Activated CD8-positive, alpha-beta memory T cell treated with anti-CD3 and anti-CD28 coated beads for 4 hours (primary cell): ENCODE results near the gene C5orf52.
"Not testable (repeated sequence)": the region's sequence is repeated elsewhere in the genome, so short reads cannot be mapped to it uniquely, and the experiment has no call there.

ENCODE experiments used
- DNase-seq, 2 donors: peaks; one replicate each; pipeline ENCODE4 v3.0.0-alpha.2; 2020; ENCODE audit warnings: low read depth in 2 of 2

Gene C5orf52

DNA sequence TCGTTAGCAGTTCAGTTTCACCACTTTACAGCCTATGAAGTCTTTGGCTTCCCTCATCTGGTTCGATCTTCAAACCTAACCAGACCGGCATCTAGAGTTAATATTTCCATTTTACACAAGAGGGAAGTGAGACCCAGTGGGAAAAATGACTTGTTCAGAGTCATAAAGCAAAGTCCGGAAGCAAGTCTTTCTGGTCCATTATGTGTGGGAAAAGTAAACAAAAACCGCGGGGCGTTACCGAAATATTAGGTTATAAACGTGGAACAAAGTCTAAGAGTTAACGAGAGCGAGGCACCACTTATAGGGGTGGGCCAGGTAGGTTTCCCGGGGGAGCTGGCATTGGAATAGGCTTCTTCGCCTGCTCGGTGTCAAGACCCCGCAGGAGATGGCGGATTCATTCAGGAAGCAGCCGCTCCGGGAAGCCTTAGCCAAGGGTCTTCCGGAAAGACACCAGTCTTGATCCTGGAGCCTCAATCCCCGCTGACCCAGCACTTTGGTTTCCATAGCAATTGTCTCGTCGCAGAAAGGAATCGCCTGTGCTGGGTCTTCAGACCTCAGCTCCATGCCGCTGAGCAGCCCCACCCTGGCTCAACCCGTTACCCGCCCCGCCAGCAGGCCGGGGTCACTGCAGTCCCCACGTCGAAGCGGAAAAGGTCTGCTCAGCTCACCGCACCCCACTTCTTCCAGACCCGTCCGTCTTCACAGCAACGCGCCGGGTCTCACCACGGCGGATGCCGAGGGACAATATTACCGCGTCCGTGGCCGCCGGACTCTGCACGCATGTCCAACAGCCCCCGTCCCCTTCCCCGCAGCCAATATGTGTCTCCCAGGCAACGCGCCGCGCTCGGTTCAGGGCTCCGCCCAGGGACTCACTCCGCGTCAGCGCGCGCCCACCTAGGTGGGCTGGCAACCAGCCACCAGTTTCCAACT lies at the start of gene C5orf52:
Gene C5orf52, plus strand, starts transcription at position 872 of the 930 bp plus-strand sequence. CDS start 82 bp downstream, outside the sequence.
- DNase-seq, result no peak

DNA sequence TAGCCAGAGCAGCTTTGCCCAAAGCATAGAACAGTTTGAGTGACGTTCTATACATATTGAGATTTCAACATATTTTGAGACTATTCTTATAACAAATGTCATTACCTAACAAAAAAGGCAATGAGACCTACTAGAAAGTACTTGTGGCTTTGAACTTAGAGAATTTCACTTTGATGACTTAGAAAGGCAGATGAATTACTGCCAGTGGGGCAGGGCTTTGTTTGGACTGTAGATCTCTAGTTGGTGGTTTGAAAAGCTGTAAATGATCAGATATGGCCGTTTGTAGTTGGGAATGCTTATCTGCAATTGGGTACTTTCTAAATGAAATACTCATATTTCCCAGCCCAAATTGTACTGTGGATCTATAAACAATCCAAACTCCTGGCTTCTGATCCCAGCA lies 47.2 kb upstream of the C5orf52 start:
- DNase-seq, result no peak

DNA sequence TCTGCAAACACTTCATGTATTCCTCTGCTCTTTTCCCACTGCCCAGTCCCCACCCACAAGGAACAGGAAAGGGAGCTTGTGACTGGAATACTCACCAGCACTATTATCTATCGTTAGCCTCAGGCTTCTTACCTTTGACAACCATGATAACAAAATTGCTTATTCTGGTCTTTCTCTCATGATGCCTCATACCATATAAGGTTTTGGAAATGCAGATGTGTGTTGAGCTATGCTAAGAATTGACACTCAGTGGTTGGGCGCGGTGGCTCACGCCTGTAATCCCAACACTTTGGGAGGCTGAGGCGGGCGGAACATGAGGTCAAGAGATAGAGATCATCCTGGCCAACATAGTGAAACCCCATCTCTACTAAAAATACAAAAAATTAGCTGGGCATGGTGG lies 44.5 kb upstream of the C5orf52 start:
- DNase-seq, result no peak

DNA sequence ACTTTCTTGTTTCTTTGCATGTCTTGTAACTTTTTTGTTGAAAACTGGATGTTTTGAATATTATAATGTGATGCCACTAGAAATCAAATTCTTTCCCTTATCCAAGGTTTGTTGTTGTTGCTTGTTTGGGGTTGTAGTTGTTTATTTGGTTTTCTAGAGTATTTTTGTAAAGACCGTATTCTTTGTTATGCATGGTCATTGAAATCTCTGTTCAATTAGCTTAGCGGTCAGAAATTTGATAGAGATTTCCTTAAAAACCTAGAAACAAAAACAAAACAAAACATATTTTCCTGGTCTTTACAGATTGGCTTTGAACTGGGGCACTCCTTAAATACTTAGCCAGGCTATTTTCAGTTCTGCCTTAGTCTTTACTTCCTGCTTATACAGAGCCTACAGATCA lies 41.0 kb upstream of the C5orf52 start:
- no peak for DNase-seq

DNA sequence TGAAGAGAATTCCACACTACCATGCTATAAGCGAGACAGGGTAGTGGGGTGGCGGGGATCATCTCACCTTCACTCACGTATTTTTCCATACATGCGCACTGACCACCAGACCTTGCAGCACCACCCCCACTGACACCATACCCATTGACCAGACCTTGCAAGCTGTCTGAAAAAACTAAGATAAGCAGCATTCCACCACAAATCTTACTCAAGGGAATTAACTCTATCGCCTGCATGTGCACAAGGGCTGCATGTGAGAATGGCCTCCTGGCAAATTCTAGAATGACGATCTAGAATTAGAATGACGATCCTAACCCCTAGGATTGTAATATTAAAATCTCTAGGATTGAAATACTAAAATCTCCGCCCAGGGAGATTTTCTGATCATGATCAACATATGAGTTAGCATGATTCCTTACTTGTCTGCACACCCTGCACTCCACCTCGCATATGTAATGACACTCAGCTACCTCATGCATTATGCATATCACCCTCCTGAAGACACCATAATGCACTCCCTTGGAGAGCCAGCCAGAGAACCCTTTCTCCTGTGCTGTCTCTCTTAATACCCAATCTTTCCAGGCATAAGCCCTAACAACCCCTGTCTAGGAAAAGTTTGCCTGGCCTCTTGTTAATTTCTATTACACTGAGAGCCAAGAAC lies 30.8 kb upstream of the C5orf52 start:
- DNase-seq, result no peak

DNA sequence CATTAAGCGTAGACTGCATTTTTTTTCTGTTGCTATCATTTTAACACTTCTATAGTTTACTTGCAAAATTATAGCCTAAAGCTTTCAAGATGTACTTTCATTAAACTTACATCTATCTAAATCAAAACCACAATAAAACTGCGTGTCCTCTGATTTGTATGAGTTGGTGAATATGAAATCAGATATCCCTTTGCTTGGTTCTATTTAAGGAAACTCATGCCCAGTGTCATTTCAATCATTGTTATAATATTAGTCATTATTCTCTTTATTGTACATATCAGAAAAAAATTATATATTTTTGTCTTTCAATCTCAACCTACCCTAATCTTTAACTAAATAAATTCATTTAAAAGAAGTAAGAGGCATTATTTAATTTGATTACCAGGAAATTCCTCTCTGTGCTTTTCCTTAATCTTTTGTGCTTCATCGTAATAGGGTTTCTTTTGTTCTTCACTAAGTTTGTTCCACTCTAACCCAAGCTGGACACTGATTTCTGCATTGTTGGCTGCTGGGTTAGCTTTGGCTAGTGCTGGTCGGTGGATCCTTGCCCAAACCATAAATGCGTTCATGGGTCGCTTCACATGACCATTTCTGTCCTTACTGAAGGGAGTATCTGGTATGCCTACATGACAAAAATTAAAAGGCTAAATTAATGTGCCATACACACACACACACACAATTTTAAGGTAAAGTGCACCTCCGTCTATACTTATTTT lies 22.9 kb upstream of the C5orf52 start:
- DNase-seq, result no peak

DNA sequence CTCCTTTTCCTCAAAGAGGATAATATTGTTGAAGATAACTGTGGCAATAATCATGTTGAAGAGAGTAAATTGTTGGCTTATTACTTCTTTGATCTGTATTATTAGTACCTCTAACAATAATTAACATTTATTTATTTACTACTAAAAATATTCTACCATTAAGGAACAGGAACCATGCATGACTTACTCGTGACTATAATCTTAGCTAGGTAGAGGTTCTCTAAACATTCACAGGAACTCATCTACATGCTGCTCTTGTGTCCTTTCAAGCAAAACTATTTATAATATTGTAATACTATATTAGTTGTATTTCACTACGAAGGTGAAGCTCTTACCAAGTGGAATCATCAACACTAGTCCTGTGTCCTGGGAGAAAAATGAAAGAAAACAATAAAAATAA lies 22.2 kb upstream of the C5orf52 start:
- DNase-seq, result no peak

DNA sequence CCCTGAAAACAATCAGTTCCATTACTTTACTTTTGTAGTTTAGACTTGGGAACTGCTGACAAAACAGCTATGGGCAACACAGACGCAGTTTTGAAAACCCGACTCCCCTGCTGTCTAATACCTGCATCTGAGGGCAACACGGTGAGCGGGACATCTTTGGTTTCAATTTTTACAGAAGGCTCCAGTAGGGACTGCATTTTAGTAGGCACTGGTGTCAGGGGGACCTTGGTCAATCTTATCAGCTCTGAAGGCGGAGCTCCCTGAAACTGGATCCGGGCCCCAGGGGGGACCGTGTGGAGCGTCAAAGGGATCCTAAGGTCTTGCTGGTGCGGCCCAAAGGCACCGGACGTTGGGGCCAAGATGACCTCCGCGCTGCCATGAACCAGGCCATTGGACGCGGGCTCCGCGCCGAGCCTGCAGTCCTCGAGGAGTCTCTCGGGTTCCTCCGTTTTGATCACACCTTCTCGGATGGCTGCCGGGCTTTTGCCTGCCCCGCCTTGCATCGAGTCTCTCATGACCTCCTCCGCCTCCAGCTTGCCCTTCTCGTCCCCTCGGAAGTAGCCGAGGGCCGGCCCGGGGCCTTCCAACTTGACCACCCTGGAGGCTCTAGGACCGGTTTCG lies 20.2 kb upstream of the C5orf52 start:
- DNase-seq, result no peak

DNA sequence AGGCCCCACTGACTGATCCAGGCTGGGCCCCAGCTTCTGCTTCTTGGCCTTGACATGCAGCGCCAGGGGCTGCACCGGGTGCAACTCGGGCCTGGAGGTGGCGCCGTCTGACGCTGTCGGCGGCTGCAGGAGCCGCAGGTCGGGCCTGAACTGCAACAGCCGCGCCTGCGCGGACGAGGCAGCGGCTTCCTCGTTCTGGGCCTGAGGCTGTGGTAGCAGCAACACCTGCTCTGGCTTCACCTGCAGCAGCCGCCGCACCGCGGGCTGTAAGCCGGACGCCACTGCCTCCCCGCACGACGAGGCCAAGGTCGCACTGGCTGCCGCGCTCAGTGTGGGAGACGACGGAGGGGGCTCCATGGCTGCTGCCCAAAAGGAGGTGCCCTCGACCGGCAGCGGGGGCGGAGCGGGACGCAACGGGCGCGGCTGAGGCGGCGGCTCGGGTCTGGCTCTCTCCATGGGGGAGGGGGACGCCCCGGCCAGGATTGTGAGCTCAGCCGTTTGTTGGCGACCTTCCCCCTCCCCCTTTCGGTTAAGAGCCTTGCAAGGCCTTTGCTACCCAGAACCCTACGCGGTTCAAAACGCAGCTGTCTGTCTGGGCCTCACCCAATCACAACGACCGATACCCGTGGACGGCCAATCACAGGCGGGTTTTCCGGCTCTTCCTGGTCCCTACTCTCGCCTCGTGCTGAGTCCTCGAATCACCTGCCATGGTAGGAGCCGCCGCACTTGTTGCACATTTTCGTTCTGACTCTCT lies 19.5 kb upstream of the C5orf52 start:
- peak; percentile 55 to 58 for DNase-seq

DNA sequence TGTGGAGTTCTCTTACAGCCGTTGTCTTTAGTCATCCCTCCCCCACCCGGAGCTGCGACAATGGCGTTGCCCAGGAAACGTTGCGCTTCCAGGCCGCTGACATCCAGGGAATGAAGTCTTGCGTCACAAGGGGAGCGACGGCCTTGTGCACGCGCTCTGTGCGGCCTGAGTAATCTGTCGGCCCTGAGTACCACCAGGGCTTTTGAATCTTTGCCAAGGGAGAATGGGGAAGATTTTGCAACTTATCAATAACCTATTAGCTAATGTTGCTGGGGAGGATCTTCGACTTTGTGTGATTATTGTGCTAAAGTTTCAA lies 19.0 kb upstream of the C5orf52 start, which contains the start of gene SOX30:
Gene SOX30, minus strand, starts transcription at position 62 of the 316 bp plus-strand sequence. CDS start 360 bp downstream, outside the sequence.
- no peak for DNase-seq

DNA sequence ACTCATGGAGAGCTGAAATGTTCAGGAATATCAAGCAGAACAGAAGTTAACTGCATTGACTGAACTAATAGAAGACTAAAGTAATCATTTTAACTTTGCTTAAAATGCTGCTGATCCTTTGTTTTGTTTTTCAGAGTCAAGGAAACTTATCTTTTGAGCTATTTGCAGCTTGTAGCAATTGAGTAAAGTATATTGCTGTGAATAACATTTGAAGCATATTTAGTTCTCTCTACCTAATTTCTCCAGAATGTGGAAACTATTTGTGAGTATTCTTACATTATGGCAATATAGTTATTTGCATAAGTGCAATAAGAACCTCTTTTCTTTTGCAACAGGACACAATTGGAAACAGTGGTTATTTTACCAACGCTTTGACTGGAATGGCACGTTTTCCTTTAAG lies 13.8 kb upstream of the C5orf52 start:
- DNase-seq, result no peak

DNA sequence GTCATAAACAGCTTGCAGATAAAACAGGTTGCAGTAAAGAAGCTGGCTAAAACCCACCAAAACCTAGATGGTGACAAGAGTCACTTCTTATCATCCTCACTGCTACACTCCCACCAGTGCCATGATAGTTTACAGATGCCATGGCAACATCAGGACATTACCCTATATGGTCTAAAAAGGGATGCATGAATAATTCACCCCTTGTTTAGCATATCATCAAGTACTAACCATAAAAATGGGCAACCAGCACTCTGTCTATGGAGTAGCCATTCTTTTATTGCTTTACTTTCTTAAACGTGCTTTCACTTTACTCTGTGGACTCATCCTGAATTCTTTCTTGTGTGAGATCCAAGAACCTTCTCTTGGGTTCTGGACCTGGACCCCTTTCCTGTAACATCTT lies 12.4 kb upstream of the C5orf52 start:
- no peak for DNase-seq

DNA sequence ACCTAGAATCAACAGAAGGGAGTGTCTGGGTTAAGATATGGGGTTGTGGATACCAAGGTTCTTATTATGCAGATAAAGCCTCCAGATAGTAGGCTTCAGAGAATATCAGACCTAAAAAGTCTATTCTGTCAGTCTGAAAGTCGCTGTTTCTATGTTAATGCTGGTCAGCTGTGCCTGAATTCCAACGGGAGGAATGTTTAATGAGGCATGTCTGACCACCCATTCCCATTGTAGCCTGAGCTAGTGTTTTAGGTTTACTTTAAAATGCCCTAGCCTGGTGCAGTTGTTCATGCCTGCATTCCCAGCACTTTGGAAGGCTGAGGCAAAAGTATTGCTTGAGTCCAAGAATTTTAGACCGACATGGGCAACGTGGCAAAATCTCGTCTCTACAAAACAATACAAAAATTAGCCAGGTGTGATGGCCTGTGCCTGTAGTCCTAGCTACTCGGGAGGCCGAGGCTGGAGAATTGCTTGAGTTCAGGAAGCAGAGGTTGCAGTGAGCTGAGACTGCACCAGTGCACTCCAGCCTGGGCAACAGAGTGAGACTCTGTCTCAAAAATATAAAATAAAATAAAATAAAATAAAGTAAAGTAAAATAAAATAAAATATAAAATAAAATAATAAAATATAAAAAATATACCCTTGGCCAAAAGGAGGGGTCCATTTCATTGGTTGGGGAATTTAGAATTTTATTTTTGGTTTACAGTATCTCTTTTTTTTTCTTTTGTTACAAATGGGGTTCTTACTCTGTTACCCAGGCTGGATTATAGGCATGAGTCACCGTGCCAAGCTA lies 11.3 kb upstream of the C5orf52 start:
- DNase-seq, result no peak

DNA sequence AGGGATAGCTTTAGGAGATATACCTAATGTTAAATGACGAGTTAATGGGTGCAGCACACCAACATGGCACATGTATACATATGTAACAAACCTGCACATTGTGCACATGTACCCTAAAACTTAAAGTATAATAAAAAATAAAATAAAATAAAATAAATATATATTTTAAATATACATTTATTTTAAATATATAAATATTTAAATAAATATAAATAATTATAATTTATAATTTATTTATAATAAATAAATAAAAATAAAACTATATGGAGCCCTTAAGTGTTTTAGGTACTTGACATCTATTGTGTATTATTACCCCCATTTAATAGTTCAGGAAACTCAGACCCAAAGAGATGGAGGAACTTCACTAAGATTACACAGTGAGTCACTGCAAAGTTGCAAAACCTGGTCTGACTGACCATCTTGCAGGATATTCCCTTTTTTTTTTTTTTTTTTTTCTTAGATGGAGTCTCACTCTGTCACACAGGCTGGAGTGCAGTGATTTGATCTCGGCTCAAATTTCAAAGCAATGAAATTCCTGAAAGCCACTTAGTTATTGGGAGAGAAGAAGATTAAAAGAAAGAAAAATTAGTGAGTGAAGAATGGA lies 5.8 kb upstream of the C5orf52 start:
- no peak for DNase-seq

DNA sequence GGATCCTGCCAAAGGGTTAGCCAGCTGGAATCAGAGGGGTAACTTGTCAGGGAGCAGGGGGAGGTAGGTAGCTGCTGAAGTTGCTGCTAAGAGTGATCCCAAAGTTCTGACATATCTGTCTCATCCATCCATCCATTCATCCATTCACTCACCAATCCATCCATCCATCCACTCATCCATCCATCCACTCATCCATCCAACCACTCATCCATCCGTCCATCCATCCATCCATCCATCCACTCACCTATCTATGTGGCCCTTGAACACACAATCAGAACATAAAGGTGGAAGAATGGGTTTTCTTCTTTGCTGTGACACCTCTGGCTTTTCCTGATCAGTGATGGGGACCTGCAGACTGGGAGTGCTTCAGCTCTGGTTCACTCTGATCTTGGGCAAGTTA lies 3.0 kb upstream of the C5orf52 start:
- no peak for DNase-seq

DNA sequence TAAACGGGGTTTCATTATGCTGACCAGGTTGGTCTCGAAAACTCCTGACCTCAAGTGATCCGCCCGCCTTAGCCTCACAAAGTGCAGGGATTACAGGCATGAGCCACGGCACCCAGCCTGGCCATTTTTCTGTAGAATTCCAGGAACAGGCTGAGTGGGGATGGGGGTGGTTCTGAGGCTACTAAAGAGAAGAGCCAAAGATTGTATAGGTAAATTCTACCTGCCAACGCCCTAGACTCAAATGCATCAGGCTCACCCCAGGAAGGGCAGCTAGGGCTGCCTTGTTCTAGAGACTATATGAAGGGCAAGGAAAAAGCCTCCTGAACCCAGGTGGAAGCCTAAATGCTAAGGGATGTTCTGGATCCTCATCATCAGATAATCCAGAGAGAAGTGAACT lies 1.6 kb upstream of the C5orf52 start:
- DNase-seq, result no peak

DNA sequence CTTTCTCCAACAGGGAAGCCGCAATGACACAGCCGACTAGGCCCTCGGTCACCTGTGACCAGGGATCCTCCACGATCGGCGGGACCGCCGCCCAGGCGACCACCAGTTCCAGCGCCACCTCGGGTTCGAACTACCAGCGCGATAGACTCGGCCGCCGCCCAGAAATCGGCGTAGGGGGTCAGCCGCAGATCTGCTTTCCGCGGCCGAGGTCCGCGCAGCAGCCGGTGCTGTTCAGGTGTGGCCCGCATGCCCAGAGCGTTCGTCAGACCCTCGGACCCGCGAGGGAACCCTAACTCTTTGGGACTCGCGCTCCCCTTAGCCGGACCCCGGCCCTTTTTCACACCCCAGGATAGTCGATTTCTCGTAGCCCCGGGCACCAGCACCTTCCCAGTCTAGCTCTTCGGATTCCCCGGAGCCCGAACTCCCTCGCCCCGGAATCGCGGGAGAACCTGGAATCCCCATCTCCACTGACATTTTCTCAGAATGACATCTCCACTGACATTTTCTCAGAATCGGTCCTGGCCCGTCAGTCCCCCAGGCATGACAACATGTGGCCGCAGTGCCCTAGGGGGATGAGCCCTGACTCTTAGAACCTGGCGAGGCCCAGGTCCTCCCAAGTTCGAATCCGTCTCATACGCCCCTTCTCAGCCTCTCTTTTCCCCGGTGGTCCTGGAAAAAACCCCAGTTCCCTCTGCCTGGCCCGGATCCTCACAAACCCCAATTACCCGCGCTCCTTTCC lies 428 bp downstream of the C5orf52 start:
- no peak for DNase-seq

DNA sequence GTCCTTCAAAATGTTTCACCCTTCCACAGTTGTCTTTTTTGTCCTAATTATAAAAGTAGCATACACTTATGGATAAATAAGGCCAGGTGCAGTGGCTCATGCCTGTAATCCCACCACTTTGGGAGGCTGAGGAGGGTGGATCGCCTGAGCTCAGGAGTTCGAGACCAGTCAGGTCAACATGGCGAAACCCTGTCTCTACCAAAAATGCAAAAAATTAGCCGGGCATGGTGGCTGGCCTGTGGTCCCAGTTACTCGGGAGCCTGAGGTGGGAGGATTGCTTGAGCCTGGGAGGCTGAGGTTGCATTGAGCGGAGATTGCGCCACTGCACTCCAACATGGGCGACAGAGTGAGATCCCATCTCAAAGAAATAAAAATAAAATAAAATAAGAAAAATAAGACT lies 1.6 kb downstream of the C5orf52 start:
- no peak for DNase-seq

DNA sequence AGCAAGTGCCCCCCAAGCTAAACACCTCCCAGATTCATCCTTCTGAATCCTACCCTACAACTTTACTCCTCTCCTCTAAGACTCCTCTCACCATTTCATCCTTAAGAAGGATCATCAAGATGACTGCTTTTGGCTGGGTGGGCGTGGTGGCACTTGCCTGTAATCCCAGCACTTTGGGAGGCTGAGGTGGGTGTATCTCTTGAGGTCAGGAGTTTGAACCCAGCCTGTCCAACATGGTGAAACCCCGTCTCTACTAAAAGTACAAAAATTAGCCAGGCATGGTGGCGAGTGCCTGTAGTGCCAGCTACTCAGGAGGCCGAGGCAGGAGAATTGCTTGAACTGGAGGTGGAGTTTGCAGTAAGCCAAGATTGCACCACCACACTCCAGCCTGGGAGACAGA lies 3.0 kb downstream of the C5orf52 start:
- DNase-seq, result not testable (repeated sequence)
